GM12892 (cell line): ENCODE results near the gene BTC. TPM values are rescaled to one million over a fixed set of nuclear protein-coding genes. Genes with fewer than 3 reads are reported as not detected.
"Not testable (repeated sequence)": the region's sequence is repeated elsewhere in the genome, so short reads cannot be mapped to it uniquely, and the experiment has no call there.

Experiments used
- DNase-seq: peaks from one replicate; pipeline ENCODE4 v3.0.0; 2011; ENCODE audit not compliant: insufficient read length
- FAIRE-seq: peaks from 2 replicates; lab custom pipeline; 2011; peaks lifted over from hg19 to GRCh38; lab: Jason Lieb, UNC
- POLR2A ChIP-seq: IDR thresholded peaks from 2 replicates; pipeline ENCODE4 v1.6.1; 2011; ENCODE audit warnings: low read depth, low read length, control low read depth
- POLR2AphosphoS5 ChIP-seq: IDR thresholded peaks from 2 replicates; pipeline ENCODE4 v1.6.1; 2011; ENCODE audit warnings: low read depth, low read length, control low read depth
- TAF1 ChIP-seq: IDR thresholded peaks from 2 replicates; pipeline ENCODE4 v1.6.1; 2011; ENCODE audit warnings: low read depth, mild to moderate bottlenecking, control low read depth, low read length, borderline replicate concordance
- polyA plus RNA-seq: library from polyadenylated mRNA; unstranded; fragments of >200 nt; gene quantifications from one replicate; pipeline ENCODE4 v1.2.1, GENCODE V29; 2012; ENCODE audit warnings: missing spikeins, inconsistent platforms; ENCODE audit not compliant: missing spikeins

The BTC gene, protein sequence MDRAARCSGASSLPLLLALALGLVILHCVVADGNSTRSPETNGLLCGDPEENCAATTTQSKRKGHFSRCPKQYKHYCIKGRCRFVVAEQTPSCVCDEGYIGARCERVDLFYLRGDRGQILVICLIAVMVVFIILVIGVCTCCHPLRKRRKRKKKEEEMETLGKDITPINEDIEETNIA
- not detected for polyA plus RNA-seq

DNA sequence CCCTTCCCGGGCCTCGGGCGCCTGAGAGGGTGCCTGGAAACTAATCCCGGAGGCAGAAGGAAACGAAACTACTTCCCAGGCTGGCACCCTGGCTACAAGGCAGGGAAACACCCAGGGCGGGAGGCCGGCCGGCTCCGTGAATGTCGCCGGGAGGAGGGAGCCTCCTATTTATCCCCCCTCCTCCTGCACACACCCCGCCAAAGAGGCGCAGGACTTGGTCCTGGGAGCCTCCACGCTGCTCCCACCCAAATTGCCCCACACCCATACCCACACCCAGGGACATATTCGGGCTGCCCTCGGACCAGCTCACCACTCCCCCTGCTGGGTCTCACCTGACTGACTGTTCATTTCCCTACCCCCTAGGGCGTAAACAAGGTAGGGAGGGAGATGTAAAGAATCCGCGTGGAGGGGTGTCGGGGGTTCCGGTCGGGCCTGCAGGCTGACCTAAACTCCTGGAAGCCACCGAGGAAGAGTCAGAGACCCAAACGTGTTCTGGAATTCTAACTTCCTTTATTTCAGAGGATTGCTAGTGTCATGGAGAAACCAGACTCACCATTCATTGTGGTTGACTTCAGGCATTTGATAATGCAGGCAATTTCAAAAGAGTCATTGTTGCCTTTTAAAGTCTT is at the start of gene BTC:
TSS of gene BTC (minus strand) at position 142 of the 629 bp plus-strand sequence. CDS start 198 bp downstream, outside the sequence.
- DNase-seq (no peak), FAIRE-seq (no peak)
- TF ChIP-seq POLR2AphosphoS5 = no peak
- TF ChIP-seq POLR2A = no peak
- TF ChIP-seq TAF1 = no peak

DNA sequence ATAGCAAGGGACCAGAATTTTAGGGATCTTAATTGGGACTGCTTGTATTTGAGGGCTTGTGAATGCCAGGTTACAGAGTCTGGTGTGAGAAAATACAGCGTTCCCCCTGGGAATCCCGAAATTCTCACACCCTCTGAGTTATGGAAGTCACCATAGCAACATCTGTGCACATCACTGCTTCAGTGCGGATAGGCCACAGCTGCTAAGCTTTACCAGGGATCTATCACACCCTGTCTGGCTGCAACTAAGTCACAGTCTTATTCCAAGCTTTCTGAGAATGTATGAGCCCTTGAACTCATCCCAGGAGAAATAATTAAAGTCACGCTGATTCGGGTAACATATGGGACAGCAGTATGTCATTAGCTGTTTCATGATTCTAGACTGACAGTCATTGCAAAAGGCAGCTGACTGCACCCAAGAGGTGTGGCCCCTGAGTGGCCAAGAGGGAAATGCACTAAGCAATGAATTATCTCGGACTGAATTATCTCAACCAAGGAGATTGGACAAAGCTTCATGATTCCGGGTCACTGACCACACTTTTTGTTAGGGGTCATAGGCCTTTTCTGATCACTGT is 46.7 kb upstream of the BTC start:
- TF ChIP-seq TAF1 = no peak
- no peak for TF ChIP-seq POLR2AphosphoS5
- no peak for TF ChIP-seq POLR2A
- no peak for DNase-seq
- no peak for FAIRE-seq

DNA sequence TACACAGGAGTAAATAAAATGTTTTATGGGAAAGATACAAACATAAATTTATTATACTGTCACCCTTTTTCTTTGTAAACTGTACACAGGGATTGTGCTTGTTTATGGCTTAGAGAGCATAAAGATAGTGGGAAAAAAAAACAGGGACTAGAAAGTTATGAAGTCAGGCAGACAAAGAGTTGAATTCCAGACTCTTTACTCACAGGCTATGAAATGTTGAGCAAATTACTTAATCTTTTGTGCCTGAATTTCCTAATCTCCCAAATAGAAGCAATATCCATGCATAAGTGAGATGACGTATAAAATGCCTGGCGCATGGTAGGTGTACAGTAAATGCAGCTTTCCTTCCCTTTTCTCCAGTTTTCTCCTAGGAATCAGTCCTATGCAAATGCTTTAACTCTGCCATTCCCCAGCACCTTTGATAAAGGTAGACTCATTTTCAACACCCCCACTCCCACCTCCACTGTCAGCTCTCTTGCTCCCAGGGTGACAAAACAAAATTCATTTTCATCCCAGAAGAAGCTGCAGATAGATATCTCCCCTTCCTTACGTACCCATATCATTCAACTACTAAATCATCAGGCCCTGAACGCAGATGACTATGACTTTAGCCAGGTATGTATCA is 44.5 kb upstream of the BTC start:
- FAIRE-seq = no peak
- DNase-seq = no peak
- no peak for TF ChIP-seq POLR2AphosphoS5
- no peak for TF ChIP-seq TAF1
- no peak for TF ChIP-seq POLR2A

DNA sequence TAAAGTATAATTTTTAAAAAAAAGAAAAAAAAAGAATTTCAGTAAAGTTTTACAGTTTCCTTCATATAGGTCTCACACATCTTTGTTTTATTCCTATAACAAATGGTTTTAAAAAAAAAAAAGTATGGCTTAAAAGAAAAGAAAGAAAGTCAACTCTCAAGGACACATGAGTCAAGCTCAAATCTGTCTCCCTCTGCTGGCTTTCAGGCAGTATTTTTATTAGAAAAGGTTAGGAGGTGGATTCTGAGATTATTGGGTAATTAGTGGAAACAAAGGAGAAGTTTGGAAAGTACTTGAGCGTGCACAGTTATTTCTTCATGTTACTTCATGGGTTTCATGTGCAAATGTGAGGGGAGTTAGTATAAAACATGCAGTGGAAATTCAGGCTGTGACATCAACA is 36.6 kb upstream of the BTC start:
- FAIRE-seq = no peak
- no peak for DNase-seq
- no peak for TF ChIP-seq POLR2A
- no peak for TF ChIP-seq POLR2AphosphoS5
- TF ChIP-seq TAF1 = no peak

DNA sequence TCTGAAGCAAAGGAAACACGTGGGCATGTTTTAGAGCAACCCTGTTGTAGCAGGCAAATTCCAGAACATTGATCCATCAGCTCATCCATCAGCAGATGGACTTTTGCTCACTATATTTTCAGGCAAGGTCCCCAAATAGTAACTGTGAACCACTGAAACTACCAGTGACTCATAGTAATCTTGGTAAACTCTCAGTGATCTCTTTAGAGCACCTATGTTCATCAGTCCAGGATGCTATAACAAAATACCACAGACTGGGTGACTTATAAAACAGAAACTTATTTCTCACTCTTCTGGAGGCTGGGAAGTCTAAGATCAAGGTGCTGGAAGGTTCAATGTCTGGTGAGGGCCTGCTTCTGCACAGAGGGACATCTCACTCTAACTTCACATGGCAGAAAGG is 28.9 kb upstream of the BTC start:
- no peak for FAIRE-seq
- no peak for DNase-seq

DNA sequence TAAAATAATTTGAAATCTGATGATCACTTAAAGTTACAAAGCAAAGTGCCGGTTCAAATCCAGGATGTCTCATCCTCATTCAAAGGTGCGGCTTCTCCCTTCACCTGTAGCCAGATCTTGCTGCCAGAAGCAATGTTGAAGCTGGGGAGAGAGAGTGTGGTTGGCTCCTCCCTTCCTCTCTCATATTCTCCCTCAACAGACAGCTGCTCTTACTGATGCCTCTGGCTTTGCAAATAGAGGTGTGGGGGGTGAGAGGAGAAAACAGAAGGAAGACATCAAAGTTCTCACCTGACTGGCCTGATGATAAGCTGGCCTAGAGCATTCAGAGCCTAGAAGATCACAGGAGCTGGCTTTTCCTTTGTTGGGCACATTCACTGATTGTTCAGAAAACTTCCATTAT is 28.3 kb upstream of the BTC start:
- FAIRE-seq (no peak), DNase-seq (no peak)
- TF ChIP-seq POLR2AphosphoS5 = no peak
- no peak for TF ChIP-seq TAF1
- no peak for TF ChIP-seq POLR2A

More for the DNA sequence above, 28.9 kb upstream of the BTC start:
- TF ChIP-seq TAF1 (no peak), POLR2AphosphoS5 (no peak), POLR2A (no peak)

DNA sequence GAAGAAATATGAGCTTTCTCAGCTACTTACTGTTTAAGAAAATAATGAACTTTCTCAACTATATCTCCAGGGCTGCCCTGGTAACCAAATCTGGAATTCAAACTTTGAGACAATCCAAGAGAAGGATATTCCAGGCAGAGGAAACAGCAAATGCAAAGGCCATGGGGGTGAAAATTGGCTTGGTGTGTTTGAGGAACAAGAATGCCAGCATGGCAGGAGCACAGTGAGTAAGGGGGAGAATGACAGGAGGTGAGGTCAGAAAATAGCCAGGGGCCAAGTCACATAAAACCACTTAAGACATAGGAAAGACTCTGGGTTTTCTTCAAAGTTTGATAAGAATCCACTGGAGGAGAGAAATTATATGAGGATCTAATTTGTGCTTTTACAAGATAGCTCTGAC is 27.2 kb upstream of the BTC start:
- no peak for TF ChIP-seq TAF1
- TF ChIP-seq POLR2A = no peak
- no peak for TF ChIP-seq POLR2AphosphoS5
- no peak for DNase-seq
- no peak for FAIRE-seq

DNA sequence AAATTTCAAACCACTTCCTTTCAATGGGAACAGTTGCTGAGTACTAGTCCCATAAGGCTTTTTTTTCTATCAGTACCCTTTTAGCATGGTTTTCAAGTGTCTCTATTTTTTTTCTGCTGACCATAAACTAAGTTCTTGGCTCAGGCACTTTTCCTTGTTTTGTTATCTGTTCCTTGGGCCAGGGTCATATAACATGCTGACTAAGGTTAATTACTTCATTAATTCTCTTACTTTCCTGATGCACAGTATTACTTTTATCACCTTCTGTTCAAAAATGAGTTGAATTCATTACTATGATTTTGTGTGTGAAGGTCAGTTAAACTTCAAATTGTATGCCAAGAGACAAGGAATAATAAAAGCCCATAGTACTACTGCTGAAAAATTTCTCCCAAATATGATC is 19.7 kb upstream of the BTC start:
- DNase-seq (no peak), FAIRE-seq (no peak)
- TF ChIP-seq TAF1 (no peak), POLR2A (no peak), POLR2AphosphoS5 (no peak)

DNA sequence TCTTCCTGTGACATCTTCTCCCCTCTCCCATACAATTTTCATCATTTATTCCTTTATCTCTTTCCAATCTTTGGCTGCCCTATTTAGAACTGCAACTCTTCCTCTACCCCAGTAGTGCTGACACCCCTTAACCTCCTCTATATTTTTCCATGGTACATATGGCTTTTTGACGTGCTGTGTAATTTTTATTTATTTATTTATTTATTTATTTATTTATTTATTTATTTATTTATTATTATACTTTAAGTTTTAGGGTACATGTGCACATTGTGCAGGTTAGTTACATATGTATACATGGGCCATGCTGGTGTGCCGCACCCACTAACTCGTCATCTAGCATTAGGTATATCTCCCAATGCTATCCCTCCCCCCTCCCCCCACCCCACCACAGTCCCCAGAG is 17.7 kb upstream of the BTC start:
- not testable (repeated sequence) for DNase-seq, FAIRE-seq

DNA sequence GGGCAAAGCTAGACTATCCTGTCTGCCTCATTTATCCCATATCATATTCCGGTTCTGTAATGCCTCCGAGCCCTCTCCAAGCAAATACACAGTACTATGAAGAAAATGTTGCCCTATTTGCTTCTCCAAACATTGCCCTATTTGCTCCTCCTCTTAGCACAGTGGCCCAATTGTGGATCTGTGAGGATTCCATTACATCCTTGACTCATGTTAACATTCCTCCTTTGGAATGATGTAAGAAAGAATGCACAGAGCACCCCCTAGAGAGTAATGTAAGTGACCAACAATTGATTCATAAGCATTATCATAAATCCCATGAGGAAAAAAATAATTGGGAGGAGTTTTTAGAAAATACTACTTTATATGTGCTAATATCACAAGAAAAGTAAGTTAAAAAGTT is 11.3 kb upstream of the BTC start:
- no peak for DNase-seq

DNA sequence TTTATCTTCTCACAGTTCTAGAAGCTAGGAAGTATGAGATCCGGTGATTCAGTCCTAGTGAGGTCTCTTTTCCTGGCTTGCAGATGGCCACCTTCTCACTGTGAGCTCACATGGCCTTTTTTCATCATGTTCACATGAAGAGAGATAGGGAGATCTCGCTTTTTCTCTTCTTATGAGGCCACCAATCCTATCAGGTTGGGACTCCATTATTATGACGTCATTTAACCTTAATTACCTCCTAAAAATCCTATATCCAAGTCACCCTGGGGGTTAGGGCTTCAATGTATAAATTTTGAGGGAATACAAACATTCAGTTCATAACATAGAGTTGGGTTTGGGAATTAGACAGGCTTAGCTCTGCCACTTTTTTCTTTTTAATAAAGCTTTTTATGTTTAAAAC is 6.0 kb upstream of the BTC start:
- DNase-seq (no peak), FAIRE-seq (no peak)
- no peak for TF ChIP-seq POLR2A
- TF ChIP-seq POLR2AphosphoS5 = no peak
- no peak for TF ChIP-seq TAF1

More for the DNA sequence above, 11.3 kb upstream of the BTC start:
- FAIRE-seq = no peak
- no peak for TF ChIP-seq POLR2AphosphoS5
- no peak for TF ChIP-seq TAF1
- TF ChIP-seq POLR2A = no peak
